ENCODE data around the gene ATG16L2.

DNA sequence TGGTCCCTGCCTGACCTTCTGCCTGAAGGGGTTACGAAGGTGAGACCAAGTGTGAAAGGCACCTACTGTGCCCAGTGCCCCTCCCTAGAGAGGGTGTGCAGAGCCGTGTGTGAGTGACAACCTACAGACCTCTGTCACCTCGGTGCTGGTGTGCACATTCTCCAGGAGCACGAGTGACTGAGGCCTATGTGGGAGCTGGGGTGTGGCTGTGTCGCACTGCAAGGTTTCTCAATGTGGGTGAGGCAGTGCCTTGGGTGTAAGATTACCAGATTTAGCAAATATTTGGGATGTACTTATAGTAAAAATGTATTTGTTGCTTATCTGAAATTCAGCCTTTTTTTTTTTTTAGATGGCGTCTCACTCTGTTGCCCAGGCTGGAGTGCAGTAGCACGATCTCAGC, 26.0 kb upstream of the ATG16L2 start:
- TF ChIP-seq, protein P1, sequence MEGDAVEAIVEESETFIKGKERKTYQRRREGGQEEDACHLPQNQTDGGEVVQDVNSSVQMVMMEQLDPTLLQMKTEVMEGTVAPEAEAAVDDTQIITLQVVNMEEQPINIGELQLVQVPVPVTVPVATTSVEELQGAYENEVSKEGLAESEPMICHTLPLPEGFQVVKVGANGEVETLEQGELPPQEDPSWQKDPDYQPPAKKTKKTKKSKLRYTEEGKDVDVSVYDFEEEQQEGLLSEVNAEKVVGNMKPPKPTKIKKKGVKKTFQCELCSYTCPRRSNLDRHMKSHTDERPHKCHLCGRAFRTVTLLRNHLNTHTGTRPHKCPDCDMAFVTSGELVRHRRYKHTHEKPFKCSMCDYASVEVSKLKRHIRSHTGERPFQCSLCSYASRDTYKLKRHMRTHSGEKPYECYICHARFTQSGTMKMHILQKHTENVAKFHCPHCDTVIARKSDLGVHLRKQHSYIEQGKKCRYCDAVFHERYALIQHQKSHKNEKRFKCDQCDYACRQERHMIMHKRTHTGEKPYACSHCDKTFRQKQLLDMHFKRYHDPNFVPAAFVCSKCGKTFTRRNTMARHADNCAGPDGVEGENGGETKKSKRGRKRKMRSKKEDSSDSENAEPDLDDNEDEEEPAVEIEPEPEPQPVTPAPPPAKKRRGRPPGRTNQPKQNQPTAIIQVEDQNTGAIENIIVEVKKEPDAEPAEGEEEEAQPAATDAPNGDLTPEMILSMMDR (tag by site-specific recombination; IDR thresholded peaks at IDR 0.05): no peak
- TF ChIP-seq, protein P2, sequence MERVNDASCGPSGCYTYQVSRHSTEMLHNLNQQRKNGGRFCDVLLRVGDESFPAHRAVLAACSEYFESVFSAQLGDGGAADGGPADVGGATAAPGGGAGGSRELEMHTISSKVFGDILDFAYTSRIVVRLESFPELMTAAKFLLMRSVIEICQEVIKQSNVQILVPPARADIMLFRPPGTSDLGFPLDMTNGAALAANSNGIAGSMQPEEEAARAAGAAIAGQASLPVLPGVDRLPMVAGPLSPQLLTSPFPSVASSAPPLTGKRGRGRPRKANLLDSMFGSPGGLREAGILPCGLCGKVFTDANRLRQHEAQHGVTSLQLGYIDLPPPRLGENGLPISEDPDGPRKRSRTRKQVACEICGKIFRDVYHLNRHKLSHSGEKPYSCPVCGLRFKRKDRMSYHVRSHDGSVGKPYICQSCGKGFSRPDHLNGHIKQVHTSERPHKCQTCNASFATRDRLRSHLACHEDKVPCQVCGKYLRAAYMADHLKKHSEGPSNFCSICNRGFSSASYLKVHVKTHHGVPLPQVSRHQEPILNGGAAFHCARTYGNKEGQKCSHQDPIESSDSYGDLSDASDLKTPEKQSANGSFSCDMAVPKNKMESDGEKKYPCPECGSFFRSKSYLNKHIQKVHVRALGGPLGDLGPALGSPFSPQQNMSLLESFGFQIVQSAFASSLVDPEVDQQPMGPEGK (tag by site-specific recombination; IDR thresholded peaks at IDR 0.05): no peak
- TF ChIP-seq, protein P3, sequence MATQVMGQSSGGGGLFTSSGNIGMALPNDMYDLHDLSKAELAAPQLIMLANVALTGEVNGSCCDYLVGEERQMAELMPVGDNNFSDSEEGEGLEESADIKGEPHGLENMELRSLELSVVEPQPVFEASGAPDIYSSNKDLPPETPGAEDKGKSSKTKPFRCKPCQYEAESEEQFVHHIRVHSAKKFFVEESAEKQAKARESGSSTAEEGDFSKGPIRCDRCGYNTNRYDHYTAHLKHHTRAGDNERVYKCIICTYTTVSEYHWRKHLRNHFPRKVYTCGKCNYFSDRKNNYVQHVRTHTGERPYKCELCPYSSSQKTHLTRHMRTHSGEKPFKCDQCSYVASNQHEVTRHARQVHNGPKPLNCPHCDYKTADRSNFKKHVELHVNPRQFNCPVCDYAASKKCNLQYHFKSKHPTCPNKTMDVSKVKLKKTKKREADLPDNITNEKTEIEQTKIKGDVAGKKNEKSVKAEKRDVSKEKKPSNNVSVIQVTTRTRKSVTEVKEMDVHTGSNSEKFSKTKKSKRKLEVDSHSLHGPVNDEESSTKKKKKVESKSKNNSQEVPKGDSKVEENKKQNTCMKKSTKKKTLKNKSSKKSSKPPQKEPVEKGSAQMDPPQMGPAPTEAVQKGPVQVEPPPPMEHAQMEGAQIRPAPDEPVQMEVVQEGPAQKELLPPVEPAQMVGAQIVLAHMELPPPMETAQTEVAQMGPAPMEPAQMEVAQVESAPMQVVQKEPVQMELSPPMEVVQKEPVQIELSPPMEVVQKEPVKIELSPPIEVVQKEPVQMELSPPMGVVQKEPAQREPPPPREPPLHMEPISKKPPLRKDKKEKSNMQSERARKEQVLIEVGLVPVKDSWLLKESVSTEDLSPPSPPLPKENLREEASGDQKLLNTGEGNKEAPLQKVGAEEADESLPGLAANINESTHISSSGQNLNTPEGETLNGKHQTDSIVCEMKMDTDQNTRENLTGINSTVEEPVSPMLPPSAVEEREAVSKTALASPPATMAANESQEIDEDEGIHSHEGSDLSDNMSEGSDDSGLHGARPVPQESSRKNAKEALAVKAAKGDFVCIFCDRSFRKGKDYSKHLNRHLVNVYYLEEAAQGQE (tag by site-specific recombination; IDR thresholded peaks at IDR 0.05): no peak
- TF ChIP-seq, protein P4, sequence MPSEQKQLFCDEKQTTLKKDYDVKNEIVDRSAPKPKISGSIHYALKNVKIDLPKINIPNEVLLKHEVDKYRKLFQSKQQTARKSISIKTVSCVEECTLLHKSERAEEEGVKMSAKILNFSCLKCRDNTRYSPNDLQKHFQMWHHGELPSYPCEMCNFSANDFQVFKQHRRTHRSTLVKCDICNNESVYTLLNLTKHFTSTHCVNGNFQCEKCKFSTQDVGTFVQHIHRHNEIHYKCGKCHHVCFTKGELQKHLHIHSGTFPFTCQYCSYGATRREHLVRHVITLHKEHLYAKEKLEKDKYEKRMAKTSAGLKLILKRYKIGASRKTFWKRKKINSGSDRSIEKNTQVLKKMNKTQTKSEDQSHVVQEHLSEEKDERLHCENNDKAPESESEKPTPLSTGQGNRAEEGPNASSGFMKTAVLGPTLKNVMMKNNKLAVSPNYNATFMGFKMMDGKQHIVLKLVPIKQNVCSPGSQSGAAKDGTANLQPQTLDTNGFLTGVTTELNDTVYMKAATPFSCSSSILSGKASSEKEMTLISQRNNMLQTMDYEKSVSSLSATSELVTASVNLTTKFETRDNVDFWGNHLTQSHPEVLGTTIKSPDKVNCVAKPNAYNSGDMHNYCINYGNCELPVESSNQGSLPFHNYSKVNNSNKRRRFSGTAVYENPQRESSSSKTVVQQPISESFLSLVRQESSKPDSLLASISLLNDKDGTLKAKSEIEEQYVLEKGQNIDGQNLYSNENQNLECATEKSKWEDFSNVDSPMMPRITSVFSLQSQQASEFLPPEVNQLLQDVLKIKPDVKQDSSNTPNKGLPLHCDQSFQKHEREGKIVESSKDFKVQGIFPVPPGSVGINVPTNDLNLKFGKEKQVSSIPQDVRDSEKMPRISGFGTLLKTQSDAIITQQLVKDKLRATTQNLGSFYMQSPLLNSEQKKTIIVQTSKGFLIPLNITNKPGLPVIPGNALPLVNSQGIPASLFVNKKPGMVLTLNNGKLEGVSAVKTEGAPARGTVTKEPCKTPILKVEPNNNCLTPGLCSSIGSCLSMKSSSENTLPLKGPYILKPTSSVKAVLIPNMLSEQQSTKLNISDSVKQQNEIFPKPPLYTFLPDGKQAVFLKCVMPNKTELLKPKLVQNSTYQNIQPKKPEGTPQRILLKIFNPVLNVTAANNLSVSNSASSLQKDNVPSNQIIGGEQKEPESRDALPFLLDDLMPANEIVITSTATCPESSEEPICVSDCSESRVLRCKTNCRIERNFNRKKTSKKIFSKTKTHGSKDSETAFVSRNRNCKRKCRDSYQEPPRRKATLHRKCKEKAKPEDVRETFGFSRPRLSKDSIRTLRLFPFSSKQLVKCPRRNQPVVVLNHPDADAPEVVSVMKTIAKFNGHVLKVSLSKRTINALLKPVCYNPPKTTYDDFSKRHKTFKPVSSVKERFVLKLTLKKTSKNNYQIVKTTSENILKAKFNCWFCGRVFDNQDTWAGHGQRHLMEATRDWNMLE (tag by site-specific recombination; conservative IDR thresholded peaks at IDR 0.05; ENCODE audit: low read depth): no peak
- TF ChIP-seq ZNF335 (tag by site-specific recombination; conservative IDR thresholded peaks at IDR 0.05): no peak
- TF ChIP-seq, protein P5, sequence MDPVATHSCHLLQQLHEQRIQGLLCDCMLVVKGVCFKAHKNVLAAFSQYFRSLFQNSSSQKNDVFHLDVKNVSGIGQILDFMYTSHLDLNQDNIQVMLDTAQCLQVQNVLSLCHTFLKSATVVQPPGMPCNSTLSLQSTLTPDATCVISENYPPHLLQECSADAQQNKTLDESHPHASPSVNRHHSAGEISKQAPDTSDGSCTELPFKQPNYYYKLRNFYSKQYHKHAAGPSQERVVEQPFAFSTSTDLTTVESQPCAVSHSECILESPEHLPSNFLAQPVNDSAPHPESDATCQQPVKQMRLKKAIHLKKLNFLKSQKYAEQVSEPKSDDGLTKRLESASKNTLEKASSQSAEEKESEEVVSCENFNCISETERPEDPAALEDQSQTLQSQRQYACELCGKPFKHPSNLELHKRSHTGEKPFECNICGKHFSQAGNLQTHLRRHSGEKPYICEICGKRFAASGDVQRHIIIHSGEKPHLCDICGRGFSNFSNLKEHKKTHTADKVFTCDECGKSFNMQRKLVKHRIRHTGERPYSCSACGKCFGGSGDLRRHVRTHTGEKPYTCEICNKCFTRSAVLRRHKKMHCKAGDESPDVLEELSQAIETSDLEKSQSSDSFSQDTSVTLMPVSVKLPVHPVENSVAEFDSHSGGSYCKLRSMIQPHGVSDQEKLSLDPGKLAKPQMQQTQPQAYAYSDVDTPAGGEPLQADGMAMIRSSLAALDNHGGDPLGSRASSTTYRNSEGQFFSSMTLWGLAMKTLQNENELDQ (tag by site-specific recombination; IDR thresholded peaks at IDR 0.05; ENCODE audit: low read depth): no peak
- TF ChIP-seq TCF7L2 (IDR thresholded peaks at IDR 0.05; ENCODE audit: borderline replicate concordance, low read depth, low read length): no peak
- TF ChIP-seq, protein P6, sequence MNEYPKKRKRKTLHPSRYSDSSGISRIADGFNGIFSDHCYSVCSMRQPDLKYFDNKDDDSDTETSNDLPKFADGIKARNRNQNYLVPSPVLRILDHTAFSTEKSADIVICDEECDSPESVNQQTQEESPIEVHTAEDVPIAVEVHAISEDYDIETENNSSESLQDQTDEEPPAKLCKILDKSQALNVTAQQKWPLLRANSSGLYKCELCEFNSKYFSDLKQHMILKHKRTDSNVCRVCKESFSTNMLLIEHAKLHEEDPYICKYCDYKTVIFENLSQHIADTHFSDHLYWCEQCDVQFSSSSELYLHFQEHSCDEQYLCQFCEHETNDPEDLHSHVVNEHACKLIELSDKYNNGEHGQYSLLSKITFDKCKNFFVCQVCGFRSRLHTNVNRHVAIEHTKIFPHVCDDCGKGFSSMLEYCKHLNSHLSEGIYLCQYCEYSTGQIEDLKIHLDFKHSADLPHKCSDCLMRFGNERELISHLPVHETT (tag by site-specific recombination; IDR thresholded peaks at IDR 0.05): no peak

All from HEK293 (cell line).